Progenitor cell of endocrine pancreas (in vitro differentiated cells): ENCODE measurements around the gene DDX10. TPM values are rescaled to one million over a fixed set of nuclear protein-coding genes. Genes with fewer than 3 reads are reported as not detected.
"Not testable (repeated sequence)": the region's sequence is repeated elsewhere in the genome, so short reads cannot be mapped to it uniquely, and the experiment has no call there.

ENCODE experiments used
- DNase-seq: peaks from one replicate; pipeline ENCODE4 v3.0.0; 2021; ENCODE audit warnings: low spot score; ENCODE audit not compliant: unreplicated experiment
- H3K27ac Mint-ChIP-seq: 2 replicates; pipeline ENCODE4 v1.8.0; 2021; ENCODE audit warnings: mild to moderate bottlenecking, moderate library complexity, mixed read lengths
- H3K27me3 Mint-ChIP-seq: 2 replicates; pipeline ENCODE4 v1.8.0; 2021; ENCODE audit warnings: mixed read lengths
- H3K36me3 Mint-ChIP-seq: 2 replicates; pipeline ENCODE4 v1.8.0; 2022; ENCODE audit warnings: mixed read lengths; ENCODE audit not compliant: insufficient read depth
- H3K4me1 Mint-ChIP-seq: 2 replicates; pipeline ENCODE4 v1.8.0; 2021; ENCODE audit warnings: low read depth, mixed read lengths
- H3K4me3 Mint-ChIP-seq: 2 replicates; pipeline ENCODE4 v1.8.0; 2021; ENCODE audit warnings: low read depth, mild to moderate bottlenecking, moderate library complexity, mixed read lengths
- H3K9me3 Mint-ChIP-seq: 2 replicates; pipeline ENCODE4 v1.8.0; 2021; ENCODE audit warnings: low read depth, mixed read lengths
- CTCF ChIP-seq: fragments of 200-600 bp; sonication (generic); IDR thresholded peaks from one replicate; pipeline ENCODE4 v1.5.0; 2021; ENCODE audit warnings: antibody characterized with exemption, mild to moderate bottlenecking; ENCODE audit not compliant: unreplicated experiment
- total RNA-seq: library from RNA; stranded (reverse); gene quantifications from 2 replicates; pipeline ENCODE4 v1.2.1, GENCODE V29; 2021

The DDX10 gene
- total RNA-seq, 1 donor from 2014 or later: 31.9 TPM

GRCh38 chr11:108729227-108729871, 64.5 kb downstream of the DDX10 start:
- H3K4me3 Mint-ChIP-seq: no peak overlapping the region
- H3K27me3 Mint-ChIP-seq: no peaks in the 10 kb centered on the region
- no peak for TF ChIP-seq CTCF
- H3K27ac Mint-ChIP-seq: peak overlapping the region; percentile 2
- H3K9me3 Mint-ChIP-seq: peaks cover 3% of the 10 kb centered on the region
- H3K4me1 Mint-ChIP-seq: peaks cover 20% of the 10 kb centered on the region
- peaks cover 10% of the 10 kb centered on the region for H3K36me3 Mint-ChIP-seq
- DNase-seq: no peak

- H3K9me3 Mint-ChIP-seq: no peaks in the 10 kb centered on the region
- no peaks in the 10 kb centered on the region for H3K27me3 Mint-ChIP-seq
- H3K4me1 Mint-ChIP-seq: peaks cover 18% of the 10 kb centered on the region
- no peak for TF ChIP-seq CTCF
- H3K36me3 Mint-ChIP-seq: peaks cover 3% of the 10 kb centered on the region
- H3K4me3 Mint-ChIP-seq: no peak overlapping the region
- DNase-seq: no peak
- peak overlapping the region; percentile 14 for H3K27ac Mint-ChIP-seq
These were observed 67.5 kb downstream of the DDX10 start for GRCh38 chr11:108732395-108732794.

GRCh38 chr11:108733479-108734116, 68.7 kb downstream of the DDX10 start:
- TF ChIP-seq CTCF: no peak
- H3K36me3 Mint-ChIP-seq: peaks cover 3% of the 10 kb centered on the region
- H3K4me3 Mint-ChIP-seq: no peak overlapping the region
- no peaks in the 10 kb centered on the region for H3K27me3 Mint-ChIP-seq
- H3K27ac Mint-ChIP-seq: no peak overlapping the region
- H3K9me3 Mint-ChIP-seq: no peaks in the 10 kb centered on the region
- peaks cover 18% of the 10 kb centered on the region for H3K4me1 Mint-ChIP-seq
- no peak for DNase-seq

GRCh38 chr11:108734283-108734682, 69.4 kb downstream of the DDX10 start:
- peaks cover 3% of the 10 kb centered on the region for H3K36me3 Mint-ChIP-seq
- no peak for DNase-seq
- H3K27ac Mint-ChIP-seq: no peak overlapping the region
- no peaks in the 10 kb centered on the region for H3K9me3 Mint-ChIP-seq
- TF ChIP-seq CTCF: no peak
- H3K4me1 Mint-ChIP-seq: peaks cover 13% of the 10 kb centered on the region
- H3K4me3 Mint-ChIP-seq: no peak overlapping the region
- H3K27me3 Mint-ChIP-seq: no peaks in the 10 kb centered on the region

GRCh38 chr11:108734956-108735559, 70.2 kb downstream of the DDX10 start:
- H3K36me3 Mint-ChIP-seq: peaks cover 6% of the 10 kb centered on the region
- H3K9me3 Mint-ChIP-seq: peaks cover 1% of the 10 kb centered on the region
- H3K27ac Mint-ChIP-seq: no peak overlapping the region
- peaks cover 5% of the 10 kb centered on the region for H3K4me1 Mint-ChIP-seq
- H3K27me3 Mint-ChIP-seq: no peaks in the 10 kb centered on the region
- peak; percentile 71 for TF ChIP-seq CTCF
- no peak overlapping the region for H3K4me3 Mint-ChIP-seq
- DNase-seq: no peak

- H3K4me1 Mint-ChIP-seq: not testable (repeated sequence)
- Mint-ChIP-seq H3K9me3 (peaks cover 18% of the 10 kb centered on the region), H3K36me3 (peaks cover 23% of the 10 kb centered on the region)
These were observed 75.3 kb downstream of the DDX10 start for GRCh38 chr11:108740132-108740531.

More at GRCh38 chr11:108740132-108740531, 75.3 kb downstream of the DDX10 start:
- H3K4me3 Mint-ChIP-seq, DNase-seq, H3K27ac Mint-ChIP-seq, H3K27me3 Mint-ChIP-seq: not testable (repeated sequence)
